HTR-8/SVneo (cell line): Measurements from ENCODE around the gene TSEN2.
"Not testable (repeated sequence)": the region's sequence is repeated elsewhere in the genome, so short reads cannot be mapped to it uniquely, and the experiment has no call there.

ENCODE experiments used
- DNase-seq: peaks from one replicate; pipeline ENCODE4 v3.0.0; 2011; ENCODE audit warnings: low spot score, mixed read lengths; ENCODE audit not compliant: insufficient read length
- FAIRE-seq: peaks from 2 replicates; lab custom pipeline; 2011; peaks lifted over from hg19 to GRCh38; lab: Jason Lieb, UNC

TSEN2 gene

DNA sequence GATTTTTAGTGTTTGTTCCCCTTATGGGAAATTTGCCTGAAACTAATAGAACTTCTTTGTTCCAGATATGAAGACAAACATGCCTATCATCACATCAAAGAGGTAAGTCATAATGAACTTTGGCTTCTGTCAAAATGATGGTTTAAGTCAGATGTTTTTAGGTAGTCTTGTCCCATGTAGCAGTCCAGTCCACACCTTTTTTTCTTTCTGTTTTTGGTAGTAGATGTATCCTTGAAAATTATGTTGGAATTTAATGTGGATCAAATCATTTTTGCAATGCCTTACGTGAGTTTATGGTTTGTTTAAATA, 12.1 kb downstream of the TSEN2 start:
- DNase-seq, result no peak
- no peak for FAIRE-seq

DNA sequence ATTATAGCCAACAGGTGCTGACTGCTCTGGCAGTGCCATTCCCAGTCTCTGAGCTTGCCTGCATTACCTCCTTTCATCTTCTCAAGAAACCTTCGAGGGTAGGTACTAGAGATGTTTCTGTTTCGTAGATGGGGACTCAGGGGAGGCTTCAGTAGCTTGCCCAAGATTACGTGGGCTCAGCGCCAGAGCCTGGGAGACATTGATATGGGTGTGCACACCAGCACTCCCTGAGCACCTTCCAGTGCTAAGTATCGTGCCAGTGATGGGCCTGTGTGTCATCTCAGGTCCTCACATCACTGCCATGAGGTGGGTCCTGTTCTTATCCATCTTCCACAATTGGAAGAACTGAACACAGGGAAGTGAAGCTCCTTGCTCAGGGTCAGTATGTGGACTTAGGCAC, 15.2 kb downstream of the TSEN2 start:
- FAIRE-seq, result no peak
- DNase-seq, result no peak

DNA sequence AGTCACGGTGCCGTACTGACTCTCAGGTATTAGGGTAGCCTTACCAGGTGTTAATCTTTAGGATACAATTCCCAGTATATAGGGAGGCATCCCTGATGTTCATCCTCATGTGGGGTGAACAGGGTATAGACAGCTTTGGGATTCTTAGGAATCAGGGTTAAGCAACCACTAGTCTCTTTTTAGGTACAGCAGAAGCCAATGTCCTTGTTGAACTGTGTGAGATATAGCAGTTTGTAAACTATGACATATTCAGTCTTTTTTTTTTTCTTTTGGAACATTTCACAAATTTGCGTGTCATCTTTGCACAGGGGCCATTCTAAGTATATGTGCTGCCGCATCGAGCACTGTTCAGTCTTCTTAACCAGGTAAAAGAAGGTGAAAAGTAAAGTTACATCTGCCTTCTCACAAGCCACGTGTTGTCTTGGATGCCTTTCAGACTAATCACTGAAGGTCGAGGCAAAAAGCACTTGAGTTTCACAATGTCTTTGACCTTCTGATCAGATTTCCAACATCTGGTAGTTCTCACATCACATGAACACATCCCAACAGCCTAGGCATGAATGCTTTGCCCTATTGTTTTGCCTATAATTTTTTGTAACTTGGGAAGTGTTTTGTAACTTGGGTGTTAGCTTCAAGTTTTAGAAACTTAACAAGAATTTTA, 17.2 kb downstream of the TSEN2 start:
- FAIRE-seq (no peak), DNase-seq (no peak)

DNA sequence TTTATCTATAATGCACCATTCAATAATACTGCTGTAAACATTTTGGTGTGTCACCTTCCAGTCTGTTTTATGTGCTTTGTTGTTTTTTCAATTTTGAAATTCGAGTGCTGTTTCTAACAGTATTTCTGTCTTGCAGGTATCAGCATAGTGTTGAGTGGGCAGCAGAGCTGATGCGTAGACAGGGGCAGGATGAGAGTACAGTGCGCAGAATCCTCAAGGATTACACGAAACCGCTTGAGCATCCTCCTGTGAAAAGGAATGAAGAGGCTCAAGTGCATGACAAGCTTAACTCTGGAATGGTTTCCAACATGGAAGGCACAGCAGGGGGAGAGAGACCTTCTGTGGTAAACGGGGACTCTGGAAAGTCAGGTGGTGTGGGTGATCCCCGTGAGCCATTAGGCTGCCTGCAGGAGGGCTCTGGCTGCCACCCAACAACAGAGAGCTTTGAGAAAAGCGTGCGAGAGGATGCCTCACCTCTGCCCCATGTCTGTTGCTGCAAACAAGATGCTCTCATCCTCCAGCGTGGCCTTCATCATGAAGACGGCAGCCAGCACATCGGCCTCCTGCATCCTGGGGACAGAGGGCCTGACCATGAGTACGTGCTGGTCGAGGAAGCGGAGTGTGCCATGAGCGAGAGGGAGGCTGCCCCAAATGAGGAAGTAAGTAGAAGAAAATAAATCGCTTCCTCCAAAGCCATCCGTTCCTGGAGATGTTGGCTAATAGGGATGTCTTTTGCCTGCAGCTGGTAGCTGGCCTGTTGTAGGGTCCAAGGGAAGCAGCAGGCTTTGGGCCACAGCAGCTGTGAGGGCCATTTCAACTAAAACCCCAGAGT, 19.1 kb downstream of the TSEN2 start:
- FAIRE-seq (no peak), DNase-seq (no peak)

DNA sequence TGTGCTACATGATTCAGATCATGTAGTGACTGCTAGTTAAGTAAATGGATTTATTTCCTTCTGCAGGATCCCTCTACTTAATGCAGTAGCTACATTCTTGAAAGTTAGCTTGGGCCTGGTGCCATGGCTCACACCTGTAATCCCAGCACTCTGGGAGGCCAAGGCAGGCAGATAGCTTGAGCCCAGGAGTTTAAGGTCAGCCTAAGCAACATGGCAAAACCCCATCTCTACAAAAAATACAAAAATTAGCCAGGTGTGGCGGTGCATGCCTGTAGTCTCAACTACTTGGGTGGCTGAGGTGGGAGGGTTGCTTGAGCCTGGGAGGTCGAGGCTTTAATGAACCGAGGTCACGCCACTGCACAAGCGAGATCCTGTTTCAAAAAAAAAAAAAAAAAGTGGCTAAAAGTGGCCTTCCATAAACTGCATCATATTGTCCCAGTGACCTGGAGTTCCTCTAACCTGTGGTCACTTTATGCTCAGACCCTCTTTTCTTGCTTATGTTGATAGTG, 22.0 kb downstream of the TSEN2 start:
- DNase-seq (no peak), FAIRE-seq (no peak)

DNA sequence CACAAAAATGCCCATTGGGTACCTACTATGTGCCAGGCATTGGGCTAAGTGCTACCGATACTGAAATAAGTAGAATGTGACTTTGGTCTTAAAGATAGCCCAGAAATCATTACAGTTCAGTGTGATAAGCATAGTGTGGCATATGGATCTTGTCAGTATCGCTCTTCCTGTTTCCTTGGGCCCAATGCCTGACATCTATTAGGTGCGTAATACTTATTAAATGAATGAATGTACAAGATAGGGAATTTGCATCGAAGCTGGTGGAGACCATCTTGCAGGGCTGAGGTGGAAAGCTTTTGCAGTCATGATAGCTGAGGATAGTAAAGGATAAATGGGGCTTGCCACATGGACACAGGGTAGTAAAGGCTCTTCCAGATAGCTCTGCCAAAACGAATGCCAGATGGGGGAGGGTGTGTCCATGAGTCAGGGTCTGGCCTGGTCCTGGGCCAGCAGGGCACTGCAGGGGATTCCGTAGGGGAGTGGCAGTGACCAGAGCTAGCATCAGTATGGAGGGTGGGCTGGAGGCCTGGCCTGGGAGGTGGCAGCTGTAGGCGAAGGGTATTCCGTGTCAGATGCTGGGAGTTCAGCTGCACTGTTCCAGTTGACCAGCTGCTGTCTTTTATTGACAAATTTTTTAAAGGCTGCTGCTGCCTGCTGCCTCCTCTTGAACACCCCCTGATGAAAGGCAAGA, 23.5 kb downstream of the TSEN2 start:
- FAIRE-seq (no peak), DNase-seq (peak; percentile 26)

DNA sequence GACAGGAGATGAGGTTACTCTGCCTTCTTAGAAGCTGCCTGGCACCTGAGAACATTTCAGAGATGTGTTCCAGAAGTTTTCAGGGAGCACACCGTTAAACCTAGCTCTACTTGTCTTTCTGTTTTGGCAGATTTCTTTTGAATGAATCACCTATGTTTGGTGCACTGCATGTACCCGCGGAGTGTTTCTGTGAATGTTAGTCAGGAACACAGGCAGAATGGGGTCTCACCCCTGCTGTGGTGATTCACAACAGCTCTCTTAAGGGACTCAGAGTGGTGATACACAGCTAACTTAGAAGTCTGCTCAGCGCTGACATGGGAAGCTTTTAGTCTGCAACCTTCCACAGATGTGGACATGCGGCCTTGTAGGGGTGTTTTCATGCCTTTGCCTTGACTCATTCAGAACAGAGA, 24.0 kb downstream of the TSEN2 start:
- FAIRE-seq (no peak), DNase-seq (peak; percentile 65)

DNA sequence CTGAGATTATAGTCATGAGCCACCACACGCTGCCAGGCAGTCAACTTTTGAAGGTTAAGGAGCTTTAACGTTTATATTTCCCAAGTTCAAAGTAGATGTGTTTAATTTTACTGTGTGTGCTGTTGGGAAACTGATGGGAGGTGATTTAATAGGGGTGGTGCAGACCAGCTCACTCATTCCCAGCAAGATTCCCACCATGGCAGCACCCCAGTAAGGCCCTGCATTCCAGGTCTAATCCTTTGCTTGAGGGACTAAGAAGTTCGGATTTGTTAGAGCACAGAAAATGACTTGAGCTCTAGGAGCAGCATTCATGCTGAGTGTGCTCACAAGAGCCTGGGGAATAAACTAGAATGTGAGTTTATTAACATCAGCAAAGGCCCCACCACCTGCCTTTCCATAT, 25.2 kb downstream of the TSEN2 start:
- DNase-seq (no peak), FAIRE-seq (no peak)

DNA sequence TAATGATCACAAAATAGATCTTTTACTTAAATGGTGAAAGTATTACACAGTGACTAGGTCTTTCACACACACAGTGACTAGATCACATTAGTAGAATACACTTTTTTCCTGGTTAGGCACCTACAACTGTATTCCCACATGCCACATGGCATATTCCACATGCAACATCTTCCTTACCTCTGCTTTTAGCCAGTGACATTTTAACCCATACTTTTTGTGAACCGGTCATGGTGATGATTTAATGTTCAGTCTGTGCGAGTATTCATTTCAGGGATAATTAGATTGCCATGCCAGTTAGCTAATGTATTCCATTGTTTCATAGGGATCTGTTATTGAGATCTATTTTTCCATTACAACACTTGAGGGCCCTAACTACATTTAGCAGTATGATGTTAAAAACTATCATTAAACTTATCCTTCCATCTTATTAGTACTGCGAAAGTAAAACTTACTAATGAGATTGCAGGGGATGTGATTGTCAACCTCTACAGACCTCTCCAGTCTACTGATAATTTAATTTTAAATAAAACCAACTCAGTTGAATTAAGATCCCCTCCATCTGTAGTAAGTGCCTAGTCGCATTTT, 28.3 kb downstream of the TSEN2 start:
- DNase-seq (no peak), FAIRE-seq (no peak)

DNA sequence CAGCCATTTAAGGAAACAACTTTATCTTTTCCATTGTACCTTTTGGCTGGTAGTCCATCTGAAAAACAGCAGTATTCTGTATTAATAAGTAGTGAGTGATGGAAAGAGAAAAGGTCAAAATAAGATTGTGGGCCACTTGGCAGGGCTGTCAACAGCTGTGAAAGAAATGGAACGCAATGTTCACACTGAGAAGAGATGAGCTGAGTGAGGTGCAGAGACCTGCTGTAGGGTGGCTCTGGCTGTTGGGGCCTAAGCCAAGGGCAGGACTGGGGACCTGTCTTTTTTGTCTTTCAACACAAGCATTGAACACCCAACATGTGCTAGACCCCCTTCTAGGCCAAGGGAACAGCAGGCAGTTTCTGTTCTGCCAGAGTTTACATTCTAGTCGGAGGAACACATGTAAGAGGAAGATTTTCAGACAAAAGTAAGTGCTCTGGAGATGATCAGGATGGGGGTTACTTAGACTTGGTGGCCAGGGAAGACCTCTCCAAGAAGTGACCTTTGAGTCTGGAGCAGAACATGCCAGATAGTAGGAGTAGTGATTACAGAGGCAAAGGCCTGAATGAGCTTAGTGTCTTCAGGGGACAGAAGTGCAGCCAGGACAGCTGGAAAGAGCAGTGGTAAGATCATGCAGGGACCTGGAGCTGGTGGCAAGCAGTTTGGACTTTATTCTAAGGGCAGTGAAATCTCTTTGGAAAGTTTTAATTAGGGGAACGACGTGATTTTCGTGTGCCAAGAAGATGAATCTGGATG, 29.6 kb downstream of the TSEN2 start:
- FAIRE-seq, result no peak
- no peak for DNase-seq

DNA sequence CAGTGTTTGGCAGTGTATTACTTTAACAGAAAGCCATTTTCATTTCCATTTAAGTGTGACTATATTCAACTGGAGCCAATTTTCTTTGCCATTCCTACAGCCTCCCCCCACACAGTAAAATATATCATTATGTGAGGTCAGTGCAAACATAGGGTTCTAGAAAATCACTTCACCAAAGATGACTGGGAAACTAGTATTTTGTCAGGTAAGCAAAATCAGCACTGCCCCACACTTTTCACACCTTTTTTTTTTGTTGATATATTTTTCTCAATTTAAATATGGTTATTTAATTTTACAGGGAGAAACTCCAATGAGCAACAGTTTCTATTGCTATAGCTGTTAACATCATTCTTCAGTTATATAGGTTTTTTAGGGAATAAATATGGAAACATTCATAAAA, 31.4 kb downstream of the TSEN2 start:
- FAIRE-seq (no peak), DNase-seq (no peak)

DNA sequence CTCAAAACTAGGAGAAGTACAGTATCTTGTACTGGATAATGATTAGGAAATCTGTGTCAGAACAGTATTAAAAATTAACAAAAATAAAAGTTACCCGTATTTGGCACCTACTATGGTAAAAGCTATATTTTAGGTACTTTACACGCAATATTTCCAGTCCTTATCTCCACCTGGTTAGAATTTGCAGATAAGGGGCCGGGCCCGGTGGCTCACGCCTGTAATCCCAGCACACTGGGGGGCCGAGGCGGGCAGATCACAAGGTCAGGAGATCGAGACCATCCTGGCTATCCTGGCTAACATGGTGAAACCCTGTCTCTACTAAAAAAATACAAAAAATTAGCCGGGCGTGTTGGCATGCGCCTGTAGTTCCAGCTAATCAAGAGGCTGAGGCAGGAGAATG, 32.6 kb downstream of the TSEN2 start:
- DNase-seq (no peak), FAIRE-seq (no peak)

DNA sequence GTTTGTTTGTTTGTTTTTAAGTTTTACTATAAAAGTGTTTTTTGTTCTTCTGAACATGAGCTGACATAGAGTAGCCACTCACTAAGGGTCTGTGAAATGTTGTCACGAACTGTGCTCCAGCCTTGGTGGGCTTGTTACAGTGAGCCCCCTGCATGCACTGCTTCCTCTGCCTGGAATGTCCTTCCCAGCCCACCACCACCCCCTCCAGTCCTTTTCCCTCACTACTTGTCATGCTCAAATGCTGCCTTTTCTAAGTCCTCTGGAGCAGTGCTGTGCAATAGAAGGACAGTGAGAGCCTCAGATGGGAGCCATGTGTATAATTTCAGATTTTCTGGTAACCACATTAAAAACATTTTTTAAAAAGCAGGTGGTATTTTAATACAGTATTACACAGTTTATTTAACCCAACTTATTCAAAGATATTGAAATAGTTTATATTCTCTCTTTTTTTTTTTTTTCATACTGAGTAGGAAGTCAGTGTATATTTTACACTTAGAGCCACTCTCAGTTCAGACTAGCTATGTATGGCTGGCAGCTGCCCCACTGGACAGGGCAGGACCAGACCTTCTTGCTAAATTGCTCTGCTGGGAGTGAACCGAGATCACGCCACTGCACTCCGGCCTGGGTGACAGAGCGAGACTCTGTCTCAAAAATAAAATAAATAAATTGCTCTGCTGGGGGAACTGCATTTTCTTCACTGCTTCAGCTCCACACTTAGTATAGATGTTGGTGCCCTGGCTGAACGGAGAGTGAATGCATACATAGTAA, 34.2 kb downstream of the TSEN2 start:
- FAIRE-seq (no peak), DNase-seq (no peak)

DNA sequence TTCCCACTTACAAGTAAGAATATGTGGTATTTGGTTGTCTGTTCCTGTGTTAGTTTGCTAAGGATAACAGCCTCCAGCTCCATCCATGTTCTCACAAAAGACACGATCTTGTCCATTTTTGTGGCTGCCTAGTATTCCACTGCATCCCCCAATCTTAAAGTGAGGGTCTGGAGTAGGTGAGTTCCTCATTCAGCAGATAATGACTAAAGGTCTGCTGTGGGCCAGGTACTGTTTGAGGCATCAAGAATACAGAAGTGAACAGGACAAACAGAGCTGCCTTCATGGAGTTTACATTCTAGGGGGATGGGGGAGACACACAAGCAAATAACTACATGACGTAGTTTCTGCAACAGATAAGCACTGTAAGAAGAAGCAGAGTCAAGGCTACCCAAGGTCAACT, 36.7 kb downstream of the TSEN2 start:
- FAIRE-seq (no peak), DNase-seq (no peak)

DNA sequence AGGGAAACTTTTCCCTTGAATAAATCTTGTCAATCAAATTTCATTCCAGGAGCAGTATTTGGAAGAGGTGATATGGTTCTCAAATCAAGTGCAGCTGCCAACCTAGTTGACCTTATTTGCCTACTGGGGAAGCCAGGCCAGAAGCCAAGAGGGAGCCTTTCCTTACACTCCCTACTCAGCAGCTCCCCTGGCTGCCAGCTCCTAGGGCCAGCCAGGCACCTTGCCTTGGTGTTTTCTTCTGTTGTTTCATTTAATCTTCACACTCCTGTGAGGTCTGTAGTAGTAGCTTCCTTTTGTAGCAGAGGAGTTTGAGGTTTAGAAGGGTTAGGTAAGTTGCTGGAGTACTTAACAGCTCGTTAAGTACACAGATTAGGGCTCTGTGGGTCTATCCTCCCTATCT, 38.4 kb downstream of the TSEN2 start:
- DNase-seq (no peak), FAIRE-seq (no peak)

DNA sequence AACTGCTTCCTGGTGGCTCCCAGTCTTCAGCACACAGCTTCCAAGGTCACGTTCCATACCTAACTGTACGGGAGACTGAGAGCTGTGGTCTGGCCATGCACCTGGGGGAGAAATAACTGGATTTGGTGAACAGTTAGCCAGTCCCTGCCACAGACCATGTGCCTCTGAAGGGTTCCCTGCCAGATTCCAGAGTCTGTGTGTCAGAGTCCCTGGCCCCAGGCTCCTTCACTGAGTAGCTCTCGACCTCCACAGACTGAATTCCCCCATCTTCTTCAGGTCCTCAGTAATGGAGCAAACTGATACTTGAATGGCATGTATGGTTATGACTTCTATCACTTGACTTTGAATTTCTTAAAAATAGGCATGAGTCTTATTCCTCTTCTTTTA, 43.5 kb downstream of the TSEN2 start:
- FAIRE-seq (no peak), DNase-seq (no peak)

DNA sequence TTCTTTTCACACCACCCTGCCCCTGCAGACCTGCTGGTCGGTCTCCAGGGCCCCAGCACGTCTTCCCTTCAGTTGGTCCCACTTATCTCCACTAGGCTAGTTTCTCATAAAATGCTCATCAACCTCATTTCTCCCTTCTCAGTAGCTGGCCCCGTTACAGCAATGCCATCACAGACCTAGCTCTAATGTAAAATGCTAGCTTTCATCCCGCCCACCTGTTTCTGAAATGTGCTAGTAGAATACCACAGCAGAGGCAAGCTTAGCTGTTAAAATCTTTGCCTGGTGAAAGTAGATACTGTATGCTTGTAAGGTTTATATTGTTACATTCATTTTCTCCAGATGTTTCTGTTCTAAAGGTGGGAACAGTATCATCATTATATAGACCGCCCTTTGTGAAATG, 47.9 kb downstream of the TSEN2 start:
- FAIRE-seq (peak; percentile 13), DNase-seq (no peak)

DNA sequence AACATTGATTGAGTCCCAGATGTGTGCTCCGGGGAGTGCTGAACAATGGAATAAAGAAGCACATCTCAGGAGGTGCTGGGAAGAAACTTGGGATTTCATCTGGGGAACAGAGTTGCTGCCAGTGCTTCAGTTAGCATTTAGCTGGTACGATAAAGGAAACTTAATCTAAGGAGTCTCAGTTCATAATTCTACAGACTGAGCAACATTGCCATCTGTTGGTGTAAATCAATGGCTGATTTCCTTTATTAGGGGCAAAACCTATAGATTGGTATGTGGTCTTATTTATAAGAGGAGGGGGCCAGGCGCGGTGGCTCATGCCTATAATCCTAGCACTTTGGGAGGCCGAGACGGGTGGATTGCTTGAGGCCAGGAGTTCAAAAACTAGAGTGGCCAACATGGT, 52.1 kb downstream of the TSEN2 start:
- FAIRE-seq (no peak), DNase-seq (no peak)

DNA sequence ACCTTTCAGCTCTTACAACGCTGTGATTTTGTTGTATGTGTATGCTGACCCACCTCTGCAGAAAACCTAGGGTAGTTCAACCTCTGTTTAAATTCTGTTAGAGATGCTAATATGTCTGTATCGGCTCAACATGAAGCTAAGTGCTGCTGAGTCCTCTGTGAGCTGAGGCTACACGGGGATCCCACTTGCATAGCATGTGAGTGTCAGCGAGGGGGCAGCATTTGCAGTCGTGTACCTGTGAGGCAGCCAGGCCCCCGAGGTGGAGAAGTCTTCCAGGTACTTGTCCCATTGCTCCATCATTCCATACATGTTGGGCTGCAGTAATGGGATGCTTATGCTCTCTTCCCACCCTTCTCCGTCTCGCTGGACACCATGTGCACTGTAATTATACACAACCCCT, 57.3 kb downstream of the TSEN2 start:
- FAIRE-seq (no peak), DNase-seq (no peak)

DNA sequence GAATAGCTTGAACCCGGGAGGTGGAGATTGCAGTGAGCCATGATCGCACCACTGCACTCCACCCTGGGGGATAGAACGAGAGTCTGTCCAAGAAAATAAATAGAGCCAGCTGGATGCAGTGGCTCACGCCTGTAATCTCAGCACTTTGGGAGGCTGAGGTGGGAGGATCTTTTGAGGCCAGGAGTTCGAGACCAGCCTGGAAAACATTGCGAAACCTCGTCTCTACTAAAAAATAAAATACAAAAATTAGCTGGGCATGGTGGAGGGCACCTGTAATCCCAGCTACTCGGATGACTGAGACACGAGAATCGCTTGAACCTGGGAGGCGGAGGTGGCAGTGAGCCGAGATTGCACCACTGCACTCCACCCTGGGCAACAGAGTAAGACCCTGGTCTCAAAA, 59.2 kb downstream of the TSEN2 start:
- DNase-seq, FAIRE-seq: not testable (repeated sequence)
